AG09309 (cell line): ENCODE measurements around the gene WDR20.
A peak's percentile ranks its signal among the peaks of the same experiment; 100 is the strongest.
"Not testable (repeated sequence)": the region's sequence is repeated elsewhere in the genome, so short reads cannot be mapped to it uniquely, and the experiment has no call there.

Experiments
- DNase-seq: peaks from one replicate; pipeline ENCODE4 v3.0.0-alpha.2; 2010; ENCODE audit warnings: low read depth
- H3K4me3 ChIP-seq: 2 replicates; pipeline ENCODE4 v1.5.1; 2011; ENCODE audit warnings: mild to moderate bottlenecking, low read depth, low read length, moderate library complexity; ENCODE audit not compliant: control insufficient read depth
- CTCF ChIP-seq: IDR thresholded peaks from 2 replicates; pipeline ENCODE4 v1.5.1; 2011; ENCODE audit warnings: mild to moderate bottlenecking, low read depth, low read length, inconsistent platforms; ENCODE audit not compliant: insufficient read depth, control insufficient read depth; ENCODE audit errors: missing control alignments

WDR20 gene

GRCh38 chr14:102126807-102127455 lies 12.8 kb upstream of the WDR20 start:
- TF ChIP-seq CTCF: no peak
- no peak for DNase-seq
- H3K4me3 ChIP-seq: no peak overlapping the region

- TF ChIP-seq CTCF: no peak
- H3K4me3 ChIP-seq: no peak overlapping the region
- no peak for DNase-seq
Observed at GRCh38 chr14:102131741-102132140, 8.0 kb upstream of the WDR20 start.

- not testable (repeated sequence) for DNase-seq, H3K4me3 ChIP-seq
Observed at GRCh38 chr14:102134021-102134420, 5.7 kb upstream of the WDR20 start.

- not testable (repeated sequence) for DNase-seq, H3K4me3 ChIP-seq
Observed at GRCh38 chr14:102134719-102135118, 5.0 kb upstream of the WDR20 start.

- H3K4me3 ChIP-seq, DNase-seq: not testable (repeated sequence)
Observed at GRCh38 chr14:102135456-102135855, 4.2 kb upstream of the WDR20 start.

- TF ChIP-seq CTCF: no peak
- peak overlapping the region; percentile 100; the same call in 1 of the 2 replicates for H3K4me3 ChIP-seq
Observed at GRCh38 chr14:102138535-102138934, 1.2 kb upstream of the WDR20 start.

GRCh38 chr14:102138961-102139285 lies 774 bp upstream of the WDR20 start:
- peak overlapping the region; percentile 100 for H3K4me3 ChIP-seq
- DNase-seq: no peak
- no peak for TF ChIP-seq CTCF

More at GRCh38 chr14:102138535-102138934, 1.2 kb upstream of the WDR20 start:
- DNase-seq: no peak

GRCh38 chr14:102140027-102140749 lies 491 bp downstream of the WDR20 start:
- no peak for DNase-seq
- H3K4me3 ChIP-seq: peak overlapping the region; percentile 100
- TF ChIP-seq CTCF: no peak
